GM18858 (cell line): ENCODE results near the gene COL27A1.

Experiments used
- ATAC-seq: cut with Tn5 transposase; IDR thresholded peaks from one replicate; pipeline ENCODE4 v1.9.1; 2021; ENCODE audit not compliant: unreplicated experiment

Gene COL27A1

DNA sequence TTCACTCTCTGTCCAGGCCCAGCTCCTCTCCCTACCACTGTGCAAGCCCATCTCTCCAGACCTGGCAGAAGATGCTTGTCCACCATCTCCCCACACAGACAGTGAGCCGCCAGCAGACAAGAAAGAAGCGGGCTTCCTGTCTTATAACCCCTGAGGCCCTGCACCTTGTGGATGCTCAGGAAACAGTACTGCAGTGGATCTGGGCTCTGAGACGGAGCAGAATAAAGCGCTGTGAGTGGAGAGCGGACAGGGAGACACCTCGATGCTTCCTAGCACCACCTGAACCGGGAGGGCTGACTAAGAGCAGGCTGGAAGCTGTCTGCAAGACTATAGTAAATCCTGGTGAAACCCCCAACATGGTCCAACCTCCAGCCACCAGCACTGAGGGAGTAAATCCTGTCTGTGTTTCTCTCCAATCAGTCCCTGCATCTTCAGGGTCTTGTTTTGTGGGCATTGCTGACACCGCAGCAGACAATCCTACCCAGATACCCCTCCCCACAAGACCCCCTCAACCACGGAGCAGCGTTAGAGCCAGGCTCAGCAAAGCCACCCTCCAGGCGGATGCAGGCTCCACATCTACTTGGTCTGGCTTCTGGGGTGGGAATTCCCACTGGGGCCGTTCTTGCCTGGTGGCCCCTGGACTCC is 193.0 kb downstream of the COL27A1 start:
- no peak for ATAC-seq

DNA sequence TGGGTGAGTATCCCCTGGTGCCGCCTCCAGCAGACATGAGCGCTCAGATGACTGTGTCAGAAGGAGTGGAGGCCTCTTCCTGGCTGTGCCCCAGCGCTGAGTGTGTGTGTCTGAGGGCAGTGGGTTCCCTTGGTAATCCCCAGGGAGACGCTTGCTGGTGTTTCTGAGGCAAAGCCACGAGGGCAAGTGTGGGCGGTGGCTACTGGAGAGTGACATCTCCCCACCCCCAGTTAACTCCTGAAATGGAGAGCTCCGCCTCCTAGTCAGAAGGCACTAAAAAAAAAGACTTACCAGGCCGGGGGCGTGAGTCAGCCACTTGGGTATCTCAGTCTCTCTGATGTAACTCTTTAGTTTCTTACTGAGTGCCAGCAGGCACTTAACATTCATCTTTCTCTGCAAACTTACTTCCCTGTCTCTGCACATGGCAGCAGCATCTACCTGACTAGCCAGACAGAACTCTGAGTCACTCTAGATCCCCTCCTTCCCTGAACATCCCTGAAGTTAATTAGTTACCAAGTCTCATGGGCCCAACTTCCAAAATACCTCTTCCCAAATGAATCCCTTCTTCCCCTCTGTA is 193.7 kb downstream of the COL27A1 start:
- ATAC-seq: peak; percentile 84

GRCh38 chr9:114349713-114350480 is 194.6 kb downstream of the COL27A1 start:
- ATAC-seq: no peak

- no peak for ATAC-seq
Observed at GRCh38 chr9:114350636-114351401, 195.5 kb downstream of the COL27A1 start.

- no peak for ATAC-seq
Observed at GRCh38 chr9:114351932-114352331, 196.6 kb downstream of the COL27A1 start.

DNA sequence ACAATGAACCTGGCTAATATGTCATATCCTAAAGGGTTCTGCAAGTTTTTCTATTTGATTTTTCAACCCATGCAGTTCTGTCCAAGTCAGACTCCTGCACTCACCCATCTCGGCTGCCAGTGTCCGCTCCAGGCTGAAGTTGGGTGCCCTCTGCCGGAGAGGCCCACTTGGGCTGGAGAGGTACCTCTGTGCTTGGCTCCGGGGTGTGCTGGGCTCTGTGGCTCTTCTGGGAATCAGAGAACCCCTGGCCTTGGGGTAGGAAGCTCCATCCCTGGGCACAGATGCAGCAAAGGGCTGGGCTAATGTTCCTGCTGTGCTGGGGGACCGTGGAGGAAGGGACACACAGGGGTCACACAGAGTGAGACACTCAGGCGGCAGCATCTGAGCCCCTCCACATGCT is 200.5 kb downstream of the COL27A1 start:
- ATAC-seq: no peak

GRCh38 chr9:114356792-114357191 is 201.5 kb downstream of the COL27A1 start:
- no peak for ATAC-seq

GRCh38 chr9:114357360-114357759 is 202.0 kb downstream of the COL27A1 start:
- ATAC-seq: no peak

- ATAC-seq: no peak
Observed at GRCh38 chr9:114357911-114358328, 202.6 kb downstream of the COL27A1 start.

- no peak for ATAC-seq
Observed at GRCh38 chr9:114359801-114360200, 204.5 kb downstream of the COL27A1 start.

GRCh38 chr9:114361542-114361941 is 206.2 kb downstream of the COL27A1 start:
- ATAC-seq: no peak
